Measurements from ENCODE around the gene PRR16. TPM values are rescaled to one million over a fixed set of nuclear protein-coding genes. Genes with fewer than 3 reads are reported as not detected.

Gene PRR16
- total RNA-seq, 4 donors from 2014 or later: 2.9 to 9.1 (median 4.2) TPM

- Histone ChIP-seq H3K36me3 (no peaks in the 10 kb centered on the region), H3K9me3 (no peaks in the 10 kb centered on the region), H3K27ac (replicated peaks in 1 of 4) (no peak overlapping the region), H3K4me3 (no peak overlapping the region), H3K27me3 (no peaks in the 10 kb centered on the region), H3K4me1 (no peaks in the 10 kb centered on the region)
- TF ChIP-seq POLR2AphosphoS5 (IDR thresholded peaks at IDR 0.05) (no peak), CTCF (IDR thresholded peaks at IDR 0.05) (no peak), EP300 (IDR thresholded peaks at IDR 0.05) (no peak), POLR2A (IDR thresholded peaks at IDR 0.05; ENCODE audit: low read depth) (no peak)
- WGBS: 79% methylated on average over 5 of the region's 5 CpGs
- DNase-seq (ENCODE audit: extremely low spot score): no peak
- intact Hi-C loops (cut with DNase I): no loop called here
These were observed 166.4 kb downstream of the PRR16 start for GRCh38 chr5:120630550-120630949.

- DNase-seq (ENCODE audit: extremely low spot score): no peak
- Histone ChIP-seq H3K36me3 (no peaks in the 10 kb centered on the region), H3K27me3 (no peaks in the 10 kb centered on the region), H3K27ac (replicated peaks in 1 of 4) (no peak overlapping the region), H3K9me3 (no peaks in the 10 kb centered on the region), H3K4me3 (no peak overlapping the region), H3K4me1 (no peaks in the 10 kb centered on the region)
- intact Hi-C loops (cut with DNase I): no loop called here
- WGBS: 89% methylated on average over 2 of the region's 2 CpGs
- TF ChIP-seq POLR2AphosphoS5 (IDR thresholded peaks at IDR 0.05) (no peak), POLR2A (IDR thresholded peaks at IDR 0.05; ENCODE audit: low read depth) (no peak), EP300 (IDR thresholded peaks at IDR 0.05) (no peak), CTCF (IDR thresholded peaks at IDR 0.05) (no peak)
These were observed 167.5 kb downstream of the PRR16 start for GRCh38 chr5:120631611-120632010.

GRCh38 chr5:120632430-120632829 is 168.3 kb downstream of the PRR16 start:
- Histone ChIP-seq H3K9me3 (no peaks in the 10 kb centered on the region), H3K27ac (replicated peaks in 1 of 4) (no peak overlapping the region), H3K4me3 (no peak overlapping the region), H3K36me3 (no peaks in the 10 kb centered on the region), H3K4me1 (no peaks in the 10 kb centered on the region), H3K27me3 (no peaks in the 10 kb centered on the region)
- TF ChIP-seq POLR2AphosphoS5 (IDR thresholded peaks at IDR 0.05) (no peak), CTCF (IDR thresholded peaks at IDR 0.05) (no peak), EP300 (IDR thresholded peaks at IDR 0.05) (no peak), POLR2A (IDR thresholded peaks at IDR 0.05; ENCODE audit: low read depth) (no peak)
- 97% methylated on average over 3 of the region's 3 CpGs for WGBS
- intact Hi-C loops (cut with DNase I): no loop called here
- DNase-seq (ENCODE audit: extremely low spot score): no peak

- Histone ChIP-seq H3K9me3 (no peaks in the 10 kb centered on the region), H3K36me3 (no peaks in the 10 kb centered on the region), H3K27me3 (no peaks in the 10 kb centered on the region), H3K4me1 (no peaks in the 10 kb centered on the region), H3K27ac (replicated peaks in 1 of 4) (no peak overlapping the region), H3K4me3 (no peak overlapping the region)
- 58% methylated on average over 3 of the region's 3 CpGs for WGBS
- intact Hi-C loops (cut with DNase I): no loop called here
- no peak for DNase-seq (ENCODE audit: extremely low spot score)
- TF ChIP-seq CTCF (IDR thresholded peaks at IDR 0.05) (no peak), POLR2A (IDR thresholded peaks at IDR 0.05; ENCODE audit: low read depth) (no peak), POLR2AphosphoS5 (IDR thresholded peaks at IDR 0.05) (no peak), EP300 (IDR thresholded peaks at IDR 0.05) (no peak)
These were observed 174.3 kb downstream of the PRR16 start for GRCh38 chr5:120638449-120638848.

- DNase-seq (ENCODE audit: extremely low spot score): no peak
- H3K4me3 ChIP-seq: no peak overlapping the region
- no peak overlapping the region for H3K27ac ChIP-seq (replicated peaks in 1 of 4)
- H3K36me3 ChIP-seq: no peaks in the 10 kb centered on the region
- 74% methylated on average over 3 of the region's 3 CpGs for WGBS
- no peaks in the 10 kb centered on the region for H3K9me3 ChIP-seq
- no peaks in the 10 kb centered on the region for H3K4me1 ChIP-seq
- no peaks in the 10 kb centered on the region for H3K27me3 ChIP-seq
- intact Hi-C loops (cut with DNase I): no loop called here
- TF ChIP-seq EP300 (IDR thresholded peaks at IDR 0.05) (no peak), CTCF (IDR thresholded peaks at IDR 0.05) (no peak), POLR2AphosphoS5 (IDR thresholded peaks at IDR 0.05) (no peak), POLR2A (IDR thresholded peaks at IDR 0.05; ENCODE audit: low read depth) (no peak)
These were observed 176.7 kb downstream of the PRR16 start for GRCh38 chr5:120640778-120641177.

All from esophagus muscularis mucosa (tissue), 4 donors.